Mucosa of stomach (tissue), 1 donor: ENCODE results near the gene TMEM126A.
"Not testable (repeated sequence)": the region's sequence is repeated elsewhere in the genome, so short reads cannot be mapped to it uniquely, and the experiment has no call there.

Experiments used
- H3K27me3 ChIP-seq: one replicate; pipeline ENCODE4 v1.7.0; 2013; ENCODE audit warnings: mild to moderate bottlenecking, low read length; ENCODE audit not compliant: control insufficient read depth, insufficient read depth
- H3K36me3 ChIP-seq: one replicate; pipeline ENCODE4 v1.7.0; 2013; ENCODE audit warnings: low read length; ENCODE audit not compliant: control insufficient read depth, insufficient read depth
- H3K4me1 ChIP-seq: one replicate; pipeline ENCODE4 v1.7.0; 2013; ENCODE audit warnings: mild to moderate bottlenecking, low read length; ENCODE audit not compliant: control insufficient read depth, insufficient read depth
- H3K4me3 ChIP-seq: one replicate; pipeline ENCODE4 v1.7.0; 2013; ENCODE audit warnings: low read length
- H3K9ac ChIP-seq: one replicate; pipeline ENCODE4 v1.7.0; 2013; ENCODE audit warnings: mild to moderate bottlenecking, low read length, moderate library complexity
- H3K9me3 ChIP-seq: one replicate; pipeline ENCODE4 v1.7.0; 2013; ENCODE audit warnings: mild to moderate bottlenecking, low read length, moderate library complexity; ENCODE audit not compliant: control insufficient read depth
- donor health status: Pancreatic carcinoma.

The TMEM126A gene

GRCh38 chr11:85663080-85663752 is 15.4 kb downstream of the TMEM126A start:
- Histone ChIP-seq H3K4me1 (peaks cover 4% of the 10 kb centered on the region), H3K4me3 (peak overlapping the region; percentile 79), H3K36me3 (no peaks in the 10 kb centered on the region), H3K9ac (peak overlapping the region; percentile 99), H3K9me3 (no peaks in the 10 kb centered on the region), H3K27me3 (no peaks in the 10 kb centered on the region)

GRCh38 chr11:85663753-85664614 is 16.2 kb downstream of the TMEM126A start:
- Histone ChIP-seq H3K27me3 (no peaks in the 10 kb centered on the region), H3K36me3 (no peaks in the 10 kb centered on the region), H3K4me3 (peak overlapping the region; percentile 79), H3K9ac (peak overlapping the region; percentile 99), H3K9me3 (no peaks in the 10 kb centered on the region), H3K4me1 (peaks cover 4% of the 10 kb centered on the region)

GRCh38 chr11:85664615-85665481 is 17.1 kb downstream of the TMEM126A start, which contains the start of gene CREBZF:
Gene CREBZF, minus strand, starts transcription at chr11:85665129. Its CDS starts 254 bp downstream, at chr11:85664875.
- H3K4me1 ChIP-seq, result no peaks in the 10 kb centered on the region
- H3K27me3 ChIP-seq, result no peaks in the 10 kb centered on the region
- no peaks in the 10 kb centered on the region for H3K9me3 ChIP-seq
- no peaks in the 10 kb centered on the region for H3K36me3 ChIP-seq
- peak within 1 kb of the TSS; percentile 79 for H3K4me3 ChIP-seq
- peak within 1 kb of the TSS; percentile 99 for H3K9ac ChIP-seq

GRCh38 chr11:85665733-85666132 is 18.0 kb downstream of the TMEM126A start:
- Histone ChIP-seq H3K4me3 (no peak overlapping the region), H3K27me3 (no peaks in the 10 kb centered on the region), H3K9me3 (no peaks in the 10 kb centered on the region), H3K9ac (no peak overlapping the region), H3K4me1 (no peaks in the 10 kb centered on the region), H3K36me3 (no peaks in the 10 kb centered on the region)

- Histone ChIP-seq H3K9ac (no peak overlapping the region), H3K36me3 (no peaks in the 10 kb centered on the region), H3K4me1 (no peaks in the 10 kb centered on the region), H3K27me3 (no peaks in the 10 kb centered on the region), H3K4me3 (no peak overlapping the region), H3K9me3 (no peaks in the 10 kb centered on the region)
Observed at GRCh38 chr11:85666687-85667086, 18.9 kb downstream of the TMEM126A start.

- H3K4me1 ChIP-seq, result no peaks in the 10 kb centered on the region
- H3K4me3 ChIP-seq, result no peak overlapping the region
- H3K36me3 ChIP-seq, result no peaks in the 10 kb centered on the region
- H3K27me3 ChIP-seq, result no peaks in the 10 kb centered on the region
- H3K9me3 ChIP-seq, result no peaks in the 10 kb centered on the region
- H3K9ac ChIP-seq, result no peak overlapping the region
Observed at GRCh38 chr11:85668157-85668556, 20.4 kb downstream of the TMEM126A start.

GRCh38 chr11:85670949-85671663 is 23.3 kb downstream of the TMEM126A start:
- not testable (repeated sequence) for H3K27me3 ChIP-seq, H3K9ac ChIP-seq, H3K4me1 ChIP-seq, H3K9me3 ChIP-seq, H3K4me3 ChIP-seq, H3K36me3 ChIP-seq

- Histone ChIP-seq H3K4me3 (no peak overlapping the region), H3K9ac (no peak overlapping the region), H3K9me3 (no peaks in the 10 kb centered on the region), H3K36me3 (no peaks in the 10 kb centered on the region), H3K4me1 (no peaks in the 10 kb centered on the region), H3K27me3 (no peaks in the 10 kb centered on the region)
Observed at GRCh38 chr11:85672105-85672902, 24.5 kb downstream of the TMEM126A start.

- no peaks in the 10 kb centered on the region for H3K27me3 ChIP-seq
- H3K36me3 ChIP-seq, result no peaks in the 10 kb centered on the region
- no peaks in the 10 kb centered on the region for H3K4me1 ChIP-seq
- H3K9ac ChIP-seq, result no peak overlapping the region
- no peak overlapping the region for H3K4me3 ChIP-seq
- no peaks in the 10 kb centered on the region for H3K9me3 ChIP-seq
Observed at GRCh38 chr11:85673393-85673792, 25.6 kb downstream of the TMEM126A start.

- Histone ChIP-seq H3K36me3 (no peaks in the 10 kb centered on the region), H3K4me3 (no peak overlapping the region), H3K9ac (no peak overlapping the region), H3K27me3 (no peaks in the 10 kb centered on the region), H3K4me1 (peaks cover 7% of the 10 kb centered on the region), H3K9me3 (no peaks in the 10 kb centered on the region)
Observed at GRCh38 chr11:85679576-85679975, 31.8 kb downstream of the TMEM126A start.

GRCh38 chr11:85680897-85681296 is 33.1 kb downstream of the TMEM126A start:
- no peaks in the 10 kb centered on the region for H3K27me3 ChIP-seq
- no peak overlapping the region for H3K4me3 ChIP-seq
- H3K9me3 ChIP-seq, result no peaks in the 10 kb centered on the region
- H3K9ac ChIP-seq, result no peak overlapping the region
- H3K4me1 ChIP-seq, result peaks cover 18% of the 10 kb centered on the region
- no peaks in the 10 kb centered on the region for H3K36me3 ChIP-seq
